A172 (cell line): ENCODE data around the gene MYOT. TPM values are rescaled to one million over a fixed set of nuclear protein-coding genes. Genes with fewer than 3 reads are reported as not detected.

Source experiments
- DNase-seq: peaks from one replicate; pipeline ENCODE4 v3.0.0-alpha.2; 2015; ENCODE audit warnings: low spot score
- total RNA-seq: library from RNA; depleted of rRNA; stranded (reverse); fragments of >200 nt; shearing (Covaris generic); gene quantifications from 2 replicates; pipeline ENCODE4 v1.2.3, GENCODE V29; 2014; rRNA removed

The MYOT gene
- total RNA-seq, 1 experiment from 2014 or later, result not detected

- no peak for DNase-seq
Measured at GRCh38 chr5:137901011-137901817, 33.6 kb downstream of the MYOT start.

GRCh38 chr5:137902408-137903133 lies 34.9 kb downstream of the MYOT start:
- DNase-seq, result no peak

GRCh38 chr5:137914758-137915157 lies 47.1 kb downstream of the MYOT start:
- no peak for DNase-seq

- DNase-seq, result no peak
Measured at GRCh38 chr5:137916923-137917322, 49.3 kb downstream of the MYOT start.

GRCh38 chr5:137921931-137922330 lies 54.3 kb downstream of the MYOT start:
- peak; percentile 68 for DNase-seq

GRCh38 chr5:137923856-137924255 lies 56.2 kb downstream of the MYOT start:
- no peak for DNase-seq

- DNase-seq, result no peak
Measured at GRCh38 chr5:137932800-137933199, 65.1 kb downstream of the MYOT start.

GRCh38 chr5:137933491-137933911 lies 65.8 kb downstream of the MYOT start:
- DNase-seq, result peak; percentile 33

GRCh38 chr5:137935190-137935589 lies 67.5 kb downstream of the MYOT start:
- DNase-seq, result no peak

GRCh38 chr5:137935694-137936093 lies 68.0 kb downstream of the MYOT start:
- DNase-seq, result no peak

Other genes with a start within 250 kb of the MYOT start
- gene KLHL3, start 131.8 kb upstream of the MYOT start, total RNA-seq, result 0.43 and 1.3 TPM in 2 replicates
- gene HNRNPA0, start 113.5 kb upstream of the MYOT start, total RNA-seq, result 10.2 and 13.5 TPM in 2 replicates
- gene PKD2L2, start 21.6 kb downstream of the MYOT start, total RNA-seq, result not detected in 2 replicates
- gene FAM13B, start 165.2 kb downstream of the MYOT start, total RNA-seq, result 13.9 and 21.5 TPM in 2 replicates
- not detected in 2 replicates for gene WNT8A, start 216.2 kb downstream of the MYOT start, total RNA-seq